IMR-90 (cell line): ENCODE results near the gene F2RL1.

Experiments used
- MAFK ChIP-seq: IDR thresholded peaks from 2 replicates; pipeline ENCODE4 v1.6.1; 2012; ENCODE audit warnings: low read depth, low read length, improper control_type of control experiment
- POLR2A ChIP-seq: IDR thresholded peaks from 2 replicates; pipeline ENCODE4 v1.6.1; 2012; ENCODE audit warnings: mild to moderate bottlenecking, low read depth, low read length
- TF ChIP-seq, protein P1 (sequence below): conservative IDR thresholded peaks from 2 replicates; pipeline ENCODE4 v1.5.1; 2012; ENCODE audit warnings: mild to moderate bottlenecking, low read depth, low read length, improper control_type of control experiment

DNA sequence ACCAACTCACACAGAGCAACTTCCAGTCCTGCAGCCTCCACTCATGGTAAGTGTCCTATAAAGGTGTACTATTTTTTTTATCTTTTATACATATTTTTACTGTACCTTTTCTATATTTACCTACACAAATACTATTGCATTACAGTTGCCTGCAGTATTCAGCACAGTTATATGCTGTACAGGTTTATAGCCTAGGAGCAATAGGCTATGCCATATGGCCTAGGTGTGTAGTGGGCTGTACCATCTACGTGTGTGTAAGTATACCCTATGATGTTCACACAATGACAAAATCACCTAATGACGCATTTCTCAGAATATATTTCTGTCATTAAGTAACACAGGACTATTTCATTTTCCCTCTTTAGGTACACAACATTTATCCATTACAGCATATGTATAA is 47.7 kb downstream of the F2RL1 start:
- TF ChIP-seq, protein P1, sequence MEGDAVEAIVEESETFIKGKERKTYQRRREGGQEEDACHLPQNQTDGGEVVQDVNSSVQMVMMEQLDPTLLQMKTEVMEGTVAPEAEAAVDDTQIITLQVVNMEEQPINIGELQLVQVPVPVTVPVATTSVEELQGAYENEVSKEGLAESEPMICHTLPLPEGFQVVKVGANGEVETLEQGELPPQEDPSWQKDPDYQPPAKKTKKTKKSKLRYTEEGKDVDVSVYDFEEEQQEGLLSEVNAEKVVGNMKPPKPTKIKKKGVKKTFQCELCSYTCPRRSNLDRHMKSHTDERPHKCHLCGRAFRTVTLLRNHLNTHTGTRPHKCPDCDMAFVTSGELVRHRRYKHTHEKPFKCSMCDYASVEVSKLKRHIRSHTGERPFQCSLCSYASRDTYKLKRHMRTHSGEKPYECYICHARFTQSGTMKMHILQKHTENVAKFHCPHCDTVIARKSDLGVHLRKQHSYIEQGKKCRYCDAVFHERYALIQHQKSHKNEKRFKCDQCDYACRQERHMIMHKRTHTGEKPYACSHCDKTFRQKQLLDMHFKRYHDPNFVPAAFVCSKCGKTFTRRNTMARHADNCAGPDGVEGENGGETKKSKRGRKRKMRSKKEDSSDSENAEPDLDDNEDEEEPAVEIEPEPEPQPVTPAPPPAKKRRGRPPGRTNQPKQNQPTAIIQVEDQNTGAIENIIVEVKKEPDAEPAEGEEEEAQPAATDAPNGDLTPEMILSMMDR = no peak
- TF ChIP-seq POLR2A = no peak
- no peak for TF ChIP-seq MAFK
